Stimulated activated naive CD4-positive, alpha-beta T cell treated with Interleukin-2 at 50 U/mL for 16 hours (primary cell): Measurements from ENCODE around the gene MYH9.

Experiments used
- DNase-seq: peaks from one replicate; lab custom pipeline; 2025; lab: John Stamatoyannopoulos, UW

MYH9 gene

DNA sequence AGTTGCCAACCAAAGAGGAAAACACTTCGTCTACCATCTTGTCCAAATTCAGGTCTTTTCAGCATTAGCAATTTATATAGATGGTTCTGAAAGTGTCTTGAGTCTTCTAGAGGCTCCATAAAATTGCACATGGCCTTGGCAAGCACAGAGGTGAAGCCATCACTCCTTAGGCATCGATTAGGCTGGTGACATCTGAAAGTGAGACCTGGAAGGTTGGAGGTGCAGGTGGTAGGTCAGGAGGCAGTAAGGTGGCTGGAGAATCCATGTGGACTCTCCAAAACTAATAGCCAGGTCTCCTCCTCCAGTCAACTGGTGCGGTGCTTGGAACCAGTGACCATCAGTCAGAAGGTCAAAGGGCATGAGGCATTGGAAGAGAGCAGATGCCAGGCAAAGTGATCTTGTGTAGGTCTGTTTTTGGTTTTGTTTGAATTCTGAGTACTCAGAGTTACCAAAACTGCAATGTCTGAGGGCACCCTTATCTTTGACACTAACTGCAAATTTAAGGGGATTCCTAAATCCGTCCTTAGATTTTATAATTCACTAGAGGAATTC lies 141.9 kb downstream of the MYH9 start:
- DNase-seq, result no peak

DNA sequence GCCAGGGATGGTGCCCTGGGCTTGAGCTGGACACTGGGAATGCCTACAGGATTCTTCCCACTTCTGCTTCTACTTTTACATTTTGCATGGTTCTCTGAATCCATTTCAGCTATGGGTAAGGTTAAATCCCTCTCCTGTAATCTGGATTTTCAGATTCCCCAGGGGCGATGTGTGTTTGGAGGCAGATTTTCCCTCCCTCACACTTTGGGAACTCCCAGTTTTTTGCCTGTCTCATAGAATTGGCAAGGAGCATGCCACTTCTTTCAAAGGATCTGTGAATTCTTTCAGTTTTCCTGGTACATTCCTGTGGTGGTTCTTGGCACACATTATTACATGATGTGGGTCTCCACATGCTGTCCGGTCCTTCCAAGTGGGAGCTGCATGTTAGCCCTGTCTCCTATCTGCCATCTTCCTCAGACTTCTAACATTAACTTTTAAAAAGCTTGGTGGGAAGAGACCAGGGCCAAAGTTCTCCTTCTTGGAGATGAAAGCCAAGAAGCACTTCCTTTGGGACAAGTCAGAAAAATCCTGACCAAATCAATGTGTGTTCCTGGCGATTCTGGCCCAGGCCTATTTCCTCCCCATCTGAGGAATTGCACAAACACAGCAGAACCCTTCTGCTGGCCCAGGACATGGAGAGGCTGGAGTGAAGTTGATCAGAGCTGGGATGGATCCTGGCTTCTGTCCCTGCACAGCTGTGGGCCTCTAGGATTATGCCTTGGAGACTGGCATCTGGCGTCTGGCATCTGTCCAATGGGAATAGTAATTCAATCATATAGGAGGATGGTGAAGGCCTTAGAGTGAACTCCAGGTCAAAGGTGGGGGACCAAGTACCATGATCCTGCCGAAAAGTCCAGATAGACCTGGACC lies 143.0 kb downstream of the MYH9 start:
- DNase-seq, result no peak

DNA sequence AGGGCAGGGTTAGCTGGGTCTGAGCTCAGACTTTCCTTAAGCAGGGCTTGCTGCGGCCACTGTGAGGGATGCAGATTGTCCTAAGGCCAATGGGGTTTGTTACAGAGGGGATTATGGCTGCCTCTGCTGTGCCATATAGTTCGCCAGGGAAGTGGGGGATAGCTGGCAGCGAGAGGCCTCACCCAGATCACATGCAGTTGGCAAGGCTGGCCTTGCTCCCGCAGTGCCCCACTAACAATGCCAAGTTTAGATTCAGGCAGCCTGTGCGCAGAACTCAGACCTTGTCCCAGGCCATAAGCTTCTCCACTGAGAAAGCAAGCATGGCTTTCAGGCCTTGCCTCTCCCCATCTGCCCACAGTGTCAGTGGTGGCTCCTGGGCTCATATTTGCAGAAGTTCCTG lies 143.8 kb downstream of the MYH9 start:
- no peak for DNase-seq

DNA sequence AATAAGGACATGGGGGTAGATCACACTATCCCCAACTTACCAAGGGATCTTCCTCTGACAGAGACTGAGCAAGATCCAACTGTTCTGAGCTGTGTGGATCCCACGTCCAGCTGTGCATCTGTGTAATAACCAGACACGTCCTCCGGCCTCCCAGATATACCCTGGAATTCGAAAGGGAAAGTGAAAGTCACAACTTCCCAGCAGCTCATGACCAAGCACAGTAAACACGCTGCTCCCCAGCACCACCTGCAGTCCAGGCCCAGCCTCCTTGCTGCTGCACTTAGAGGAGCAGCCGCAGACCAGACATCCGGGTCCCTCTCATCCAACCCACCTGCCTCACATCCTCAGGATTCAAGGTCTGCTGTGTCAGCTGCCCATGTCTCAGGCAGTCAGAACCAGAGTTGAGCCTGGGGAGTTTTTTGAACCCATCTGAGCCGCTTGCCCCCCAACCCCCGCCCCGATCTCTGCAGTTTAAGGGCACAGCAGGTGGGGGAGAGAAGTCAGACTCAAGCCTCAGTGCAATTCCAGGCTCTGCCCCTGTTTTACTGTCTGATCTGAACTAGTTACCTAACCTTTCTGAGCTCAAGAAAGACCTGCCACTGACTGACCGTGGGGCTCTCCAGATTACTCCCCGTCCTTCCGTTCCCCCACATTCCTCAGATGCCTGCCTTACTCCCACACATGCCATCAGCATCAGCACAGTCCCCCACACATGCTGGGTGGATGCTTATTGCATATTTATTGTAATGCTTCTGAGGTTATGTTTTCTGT lies 148.2 kb downstream of the MYH9 start, which contains the start of gene APOL2:
Gene APOL2, minus strand, starts transcription at position 127 of the 771 bp plus-strand sequence. CDS start 6,365 bp downstream, outside the sequence.
- peak; percentile 80 for DNase-seq

GRCh38 chr22:36239150-36239400 lies 148.7 kb downstream of the MYH9 start:
- peak; percentile 20 for DNase-seq

GRCh38 chr22:36238373-36239149 lies 149.2 kb downstream of the MYH9 start:
- DNase-seq, result no peak

DNA sequence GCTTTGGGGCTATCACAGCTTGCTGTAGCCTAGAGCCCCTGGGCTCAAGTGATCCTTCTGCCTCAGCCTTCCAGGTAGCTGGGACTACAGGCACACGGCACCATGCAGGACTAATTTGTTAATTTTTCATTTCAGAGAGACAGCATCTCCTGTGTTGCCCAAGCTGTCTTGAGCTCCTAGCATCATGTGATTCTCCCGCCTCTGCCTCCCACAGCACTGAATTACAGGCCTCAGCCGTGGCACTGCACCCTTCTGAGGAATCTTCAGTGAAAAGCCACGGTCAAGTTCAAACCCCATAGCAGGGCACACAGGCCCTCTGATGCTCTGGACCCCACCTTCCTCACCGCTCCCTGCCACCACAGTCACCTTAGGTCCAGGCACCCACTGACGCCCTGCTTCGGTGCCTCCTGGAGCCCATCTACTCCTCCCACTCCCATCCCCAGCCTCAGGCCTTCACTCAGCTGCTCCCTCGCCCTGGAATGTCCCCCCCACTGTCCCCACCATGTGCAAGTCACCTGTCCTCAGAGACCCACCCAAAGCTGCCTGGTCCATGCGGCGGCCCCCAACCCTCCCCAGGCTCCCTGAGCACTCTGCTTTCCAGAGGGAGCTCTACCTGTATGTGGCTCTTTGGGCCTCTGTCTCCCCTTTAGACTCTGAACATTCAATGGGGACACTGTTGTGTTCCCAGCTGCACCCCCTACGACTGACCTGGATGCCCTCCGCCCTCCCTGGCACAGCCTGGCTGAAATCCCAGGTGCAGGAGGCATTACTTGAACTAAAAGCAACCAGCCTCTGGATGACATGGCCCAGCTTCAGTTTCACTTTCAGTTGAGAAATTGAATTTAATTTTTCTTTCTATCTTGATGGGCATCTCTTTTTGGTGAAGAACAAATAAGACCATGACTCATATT lies 150.1 kb downstream of the MYH9 start:
- peak; percentile 17 for DNase-seq

DNA sequence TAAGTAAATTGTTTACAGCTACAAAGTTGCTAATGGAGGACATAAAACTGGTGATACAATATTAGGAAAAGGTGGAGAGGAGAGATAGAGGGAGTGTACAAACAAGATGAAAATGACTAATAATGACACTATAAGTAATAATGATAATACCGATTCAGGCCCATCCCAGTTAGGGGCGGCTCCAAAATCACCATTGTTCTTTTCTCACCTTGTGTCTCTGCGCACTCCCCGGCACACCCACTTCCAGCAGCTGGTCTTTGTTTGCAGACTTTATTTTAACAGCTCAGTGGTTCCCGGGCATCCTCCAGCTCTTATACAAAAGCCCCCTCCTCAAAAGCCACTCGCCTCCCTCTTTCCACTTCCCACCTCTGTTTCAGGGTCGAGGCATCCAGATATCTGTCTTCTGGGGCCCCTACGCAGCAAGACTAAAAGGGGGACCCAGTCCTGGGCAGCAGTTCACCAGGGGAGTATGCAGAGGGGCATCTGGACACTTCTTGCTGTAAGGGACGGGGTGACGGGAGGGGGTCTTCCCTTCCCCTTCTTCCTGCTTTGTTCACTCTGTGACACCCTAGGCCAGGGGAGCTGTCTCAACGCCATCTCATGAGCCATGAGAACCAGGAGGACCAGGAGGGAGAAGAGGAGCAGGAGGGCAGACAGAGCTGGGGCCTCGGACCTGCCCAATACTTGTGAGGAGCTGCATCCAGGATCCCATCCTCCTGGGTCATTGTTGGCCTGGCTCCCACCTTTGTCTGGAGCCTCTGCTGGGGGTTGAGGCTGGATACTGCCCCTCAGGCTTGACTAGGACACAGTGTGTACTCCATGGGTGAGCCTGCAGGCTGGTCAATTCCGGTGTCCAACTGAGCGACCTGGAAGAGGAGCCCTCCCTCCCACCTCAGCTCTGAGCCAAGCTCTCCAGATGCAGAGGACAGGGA lies 151.1 kb downstream of the MYH9 start:
- DNase-seq, result no peak

- DNase-seq, result no peak
Measured at GRCh38 chr22:36235585-36235984, 152.2 kb downstream of the MYH9 start.

DNA sequence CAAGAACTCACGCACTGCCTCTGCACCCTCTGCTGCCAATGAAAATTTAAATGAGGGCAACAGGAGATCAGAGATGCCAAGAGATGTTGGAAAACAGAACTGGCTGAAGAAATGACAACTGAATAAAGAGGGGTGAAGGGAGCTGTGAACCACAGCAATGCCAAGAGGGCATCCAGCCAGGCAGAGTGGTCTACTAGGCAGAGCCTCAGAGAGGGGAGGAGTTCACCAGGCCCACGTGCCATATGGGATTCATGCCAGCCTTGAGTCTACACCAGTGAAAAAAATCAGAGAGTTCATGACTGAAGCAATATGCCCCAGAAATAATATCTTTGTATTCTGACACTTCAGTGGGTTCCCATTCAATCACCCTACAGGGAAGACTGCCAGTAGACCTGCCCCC lies 152.8 kb downstream of the MYH9 start:
- DNase-seq, result no peak

GRCh38 chr22:36234213-36234612 lies 153.6 kb downstream of the MYH9 start:
- no peak for DNase-seq

DNA sequence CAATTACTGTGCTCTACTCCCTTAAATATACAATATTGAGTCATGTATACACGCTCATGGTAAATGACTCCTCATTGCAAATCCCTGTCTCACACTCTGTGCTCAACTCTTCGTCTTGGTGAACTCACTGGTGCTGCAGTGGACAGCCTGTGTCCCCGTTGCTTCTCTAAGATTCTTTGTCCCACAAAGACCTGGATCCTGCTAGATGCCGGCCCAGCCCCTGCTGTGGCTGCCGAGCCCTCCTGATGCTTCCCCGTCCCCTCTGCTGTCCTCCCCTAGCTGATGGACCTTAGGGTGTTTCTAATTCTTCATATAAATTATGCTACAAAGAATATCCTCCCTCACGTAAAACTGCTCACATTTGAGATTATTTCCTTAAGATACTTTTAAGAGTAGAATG lies 154.0 kb downstream of the MYH9 start:
- DNase-seq, result no peak

DNA sequence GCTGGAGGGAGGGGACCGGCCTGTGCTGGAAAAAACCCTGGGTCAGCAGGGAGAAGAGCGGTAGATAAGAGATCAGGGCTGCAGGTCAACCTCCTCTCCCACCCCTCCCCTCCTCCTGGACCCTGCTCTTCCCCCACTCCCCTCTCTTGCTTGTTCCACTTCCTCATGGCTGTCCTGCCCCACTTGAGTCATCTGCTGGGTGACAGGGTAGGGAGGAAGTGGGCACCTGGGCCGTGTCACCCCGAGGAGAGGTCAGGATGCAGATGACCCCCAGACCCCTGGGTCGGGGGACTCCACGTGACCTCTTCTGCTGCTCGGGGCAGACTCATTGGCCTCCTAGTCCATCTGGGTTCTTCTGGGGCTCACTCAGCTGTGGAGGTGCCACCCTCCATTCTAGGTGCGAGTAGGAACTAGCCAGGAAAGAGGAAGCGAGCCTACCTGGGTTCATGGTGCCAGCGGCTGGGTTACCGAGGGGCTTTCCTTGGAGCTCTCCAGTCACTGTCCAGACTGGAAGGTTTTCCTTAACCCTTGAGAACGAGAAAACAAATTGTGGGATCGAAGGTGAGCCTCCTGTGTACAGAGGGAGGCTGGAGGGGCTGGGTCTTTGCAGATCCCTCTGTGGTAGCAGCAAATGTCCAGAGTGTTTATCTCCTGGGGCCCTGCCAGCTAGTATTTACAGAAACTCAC lies 154.9 kb downstream of the MYH9 start:
- DNase-seq, result no peak
